HCT116 (cell line): ENCODE measurements around the gene LPXN. TPM values are rescaled to one million over a fixed set of nuclear protein-coding genes. Genes with fewer than 3 reads are reported as not detected.

ENCODE experiments used
- ATAC-seq: fragments of 200-7000 bp; cut with Tn5 transposase; 2 replicates; pipeline ENCODE4 v1.9.1; 2020; ENCODE audit warnings: mild to moderate bottlenecking, moderate library complexity
- BruUV-seq: library from RNA; stranded (reverse); fragments of 400-500 nt; replicated peaks from 2 replicates; lab custom pipeline; 2021; lab: Mats Ljungman, UMichigan
- CTCF ChIA-PET: fragments of 300-600 bp; sonication (Branson Sonifier 250); formaldehyde crosslinking; loops from one replicate; lab custom pipeline; 2021; ENCODE audit warnings: antibody characterized with exemption; lab: Charles Lee
- POLR2A ChIA-PET: fragments of 300-600, 350-600 bp; sonication (Branson Sonifier 250); formaldehyde crosslinking; loops from one replicate; lab custom pipeline; 2021; ENCODE audit warnings: antibody characterized with exemption; lab: Charles Lee
- RAD21 ChIA-PET, 2 experiments: fragments of 300-600 bp; sonication (Branson Sonifier 250); formaldehyde crosslinking; loops; one replicate each; lab custom pipeline; 2023; ENCODE audit warnings: low total read pairs in 2 of 2; ENCODE audit not compliant: uncharacterized antibody in 2 of 2, unreplicated experiment in 2 of 2, low non-redundant PET in 1 of 2; lab: Charles Lee
- DNase-seq: peaks from one replicate; pipeline ENCODE4 v3.0.0-alpha.2; 2010; ENCODE audit warnings: low read depth, low spot score
- H2AFZ ChIP-seq: fragments of 200-600 bp; shearing (Covaris generic), sonication (generic); 2 replicates; pipeline ENCODE4 v1.6.1; 2017; ENCODE audit warnings: low read depth, mixed run types, mixed read lengths, antibody characterized with exemption, low read length; ENCODE audit not compliant: poor library complexity, severe bottlenecking
- H3K27ac ChIP-seq: 2 replicates; pipeline ENCODE4 v1.5.1; 2012; ENCODE audit warnings: low read depth, low read length
- H3K27me3 ChIP-seq: fragments of 200-600 bp; sonication (generic); 2 replicates; pipeline ENCODE4 v1.6.1; 2016; ENCODE audit warnings: mixed run types, low read length, mixed read lengths; ENCODE audit not compliant: insufficient read depth
- H3K36me3 ChIP-seq, 2 experiments: fragments of 200-500 bp in 1 of 2; fragments of 200-600 bp in 1 of 2; sonication (Bioruptor generic) in 1 of 2; sonication (generic) in 1 of 2; 2 replicates each; pipeline versions ENCODE4 v1.5.1 to v1.6.1; 2014 to 2016; ENCODE audit warnings: low read length in 2 of 2, inconsistent platforms in 1 of 2, mixed read lengths in 1 of 2, mixed run types in 1 of 2; ENCODE audit not compliant: insufficient read depth in 2 of 2, control insufficient read depth in 1 of 2
- H3K4me1 ChIP-seq, 2 experiments: fragments of 200-600 bp in 1 of 2; sonication (generic) in 1 of 2; 2 replicates each; pipeline versions ENCODE4 v1.5.1 to v1.6.1; 2012 to 2017; ENCODE audit warnings: low read length in 2 of 2, inconsistent platforms in 1 of 2, mild to moderate bottlenecking in 1 of 2, mixed read lengths in 1 of 2, mixed run types in 1 of 2, moderate library complexity in 1 of 2; ENCODE audit not compliant: insufficient read depth in 2 of 2, control insufficient read depth in 1 of 2
- H3K4me2 ChIP-seq: fragments of 200-600 bp; sonication (generic); 2 replicates; pipeline ENCODE4 v1.6.1; 2017; ENCODE audit warnings: mixed run types, low read length, mixed read lengths
- H3K4me3 ChIP-seq, 2 experiments: fragments of 200-600 bp in 1 of 2; sonication (generic) in 1 of 2; replicated peaks in 1 of 2; 2 replicates each; pipeline ENCODE4 v1.5.1; 2011 to 2016; ENCODE audit warnings: low read length in 2 of 2, control low read depth in 1 of 2, low read depth in 1 of 2, mild to moderate bottlenecking in 1 of 2, mixed read lengths in 1 of 2, mixed run types in 1 of 2
- H3K79me2 ChIP-seq: fragments of 200-600 bp; sonication (generic); 2 replicates; pipeline ENCODE4 v1.6.1; 2017; ENCODE audit warnings: mild to moderate bottlenecking, mixed run types, low read length, moderate library complexity, mixed read lengths; ENCODE audit not compliant: insufficient read depth
- H3K9ac ChIP-seq: fragments of 200-600 bp; sonication (generic); 2 replicates; pipeline ENCODE4 v1.6.1; 2016; ENCODE audit warnings: low read length, mixed read lengths
- H3K9me2 ChIP-seq: fragments of 200-600 bp; sonication (generic), shearing (Covaris generic); 2 replicates; pipeline ENCODE4 v1.6.1; 2017; ENCODE audit warnings: mixed run types, mild to moderate bottlenecking, moderate library complexity; ENCODE audit not compliant: insufficient read depth
- H3K9me3 ChIP-seq, 2 experiments: fragments of 200-500 bp in 1 of 2; fragments of 200-600 bp in 1 of 2; sonication (Bioruptor generic) in 1 of 2; sonication (generic) in 1 of 2; 2 replicates each; pipeline ENCODE4 v1.6.1; 2014 to 2017; ENCODE audit warnings: low read length in 2 of 2, mixed read lengths in 2 of 2, inconsistent platforms in 1 of 2, low read depth in 1 of 2, mild to moderate bottlenecking in 1 of 2, mixed run types in 1 of 2, moderate library complexity in 1 of 2; ENCODE audit not compliant: control insufficient read depth in 1 of 2, insufficient read depth in 1 of 2
- H4K20me1 ChIP-seq: fragments of 200-600 bp; sonication (generic), shearing (Covaris generic); 2 replicates; pipeline ENCODE4 v1.6.1; 2017; ENCODE audit warnings: mixed run types, mild to moderate bottlenecking, moderate library complexity; ENCODE audit not compliant: insufficient read depth
- CEBPB ChIP-seq: IDR thresholded peaks from 2 replicates; pipeline ENCODE4 v1.6.1; 2012; ENCODE audit warnings: low read depth
- ELF1 ChIP-seq: IDR thresholded peaks from 2 replicates; pipeline ENCODE4 v1.6.1; 2012; ENCODE audit warnings: low read depth, borderline replicate concordance
- EZH2 ChIP-seq: fragments of 200-600 bp; sonication (generic); IDR thresholded peaks from 2 replicates; pipeline ENCODE4 v1.6.1; 2017; ENCODE audit warnings: antibody characterized with exemption, mixed run types
- EZH2phosphoT487 ChIP-seq: fragments of 200-600 bp; IDR thresholded peaks from 2 replicates; pipeline ENCODE4 v1.6.1; 2018; ENCODE audit warnings: antibody characterized with exemption, borderline replicate concordance
- FOSL1 ChIP-seq: IDR thresholded peaks from 2 replicates; pipeline ENCODE4 v1.6.1; 2012; ENCODE audit warnings: low read depth
- JUND ChIP-seq: IDR thresholded peaks from 2 replicates; pipeline ENCODE4 v1.6.1; 2012
- POLR2A ChIP-seq: IDR thresholded peaks from 2 replicates; pipeline ENCODE4 v1.7.0; 2011; ENCODE audit warnings: borderline replicate concordance; ENCODE audit not compliant: insufficient read depth, insufficient read length; ENCODE audit errors: extremely low read depth
- POLR2AphosphoS5 ChIP-seq: IDR thresholded peaks from 2 replicates; pipeline ENCODE4 v1.6.1; 2011; ENCODE audit warnings: mild to moderate bottlenecking, low read depth, low read length, moderate library complexity
- RAD21 ChIP-seq: IDR thresholded peaks from 2 replicates; pipeline ENCODE4 v1.6.1; 2012; ENCODE audit warnings: low read depth, mild to moderate bottlenecking
- SP1 ChIP-seq: IDR thresholded peaks from 2 replicates; pipeline ENCODE4 v1.6.1; 2012; ENCODE audit warnings: low read depth
- SRF ChIP-seq: IDR thresholded peaks from 2 replicates; pipeline ENCODE4 v1.6.1; 2012; ENCODE audit warnings: low read depth
- TCF7L2 ChIP-seq: IDR thresholded peaks from 2 replicates; pipeline ENCODE4 v1.7.0; 2011; ENCODE audit warnings: borderline replicate concordance, inconsistent platforms; ENCODE audit not compliant: insufficient read depth, insufficient read length; ENCODE audit errors: extremely low read depth
- YY1 ChIP-seq: IDR thresholded peaks from 2 replicates; pipeline ENCODE4 v1.6.1; 2011; ENCODE audit warnings: low read length, low read depth, moderate library complexity, mild to moderate bottlenecking; ENCODE audit not compliant: insufficient replicate concordance; ENCODE audit errors: extremely low read depth
- ZFX ChIP-seq: fragments of 450-650 bp; IDR thresholded peaks from 2 replicates; pipeline ENCODE4 v1.6.1; 2017
- ZNF274 ChIP-seq: fragments of 200-500 bp; sonication (Bioruptor generic); IDR thresholded peaks from 2 replicates; pipeline ENCODE4 v1.6.1; 2014; ENCODE audit warnings: mild to moderate bottlenecking, low read depth, low read length, inconsistent platforms
- intact Hi-C: fragments of 100-400 bp; cut with micrococcal nuclease; formaldehyde crosslinking; loops from 2 replicates; pipeline ENCODE4 v1.10.0; 2022
- total RNA-seq: library from RNA; stranded (reverse); gene quantifications from one replicate; pipeline ENCODE4 v1.2.1, GENCODE V29; 2021; ENCODE audit not compliant: unreplicated experiment
- TF ChIP-seq, protein P1 (sequence below): IDR thresholded peaks from 2 replicates; pipeline ENCODE4 v1.6.1; 2012; ENCODE audit warnings: low read depth
- TF ChIP-seq, protein P2 (sequence below): IDR thresholded peaks from 2 replicates; pipeline ENCODE4 v1.6.1; 2012
- TF ChIP-seq, protein P3 (sequence below), 3 experiments: fragments of 200-600 bp in 1 of 3; sonication (generic) in 1 of 3; IDR thresholded peaks in 2 of 3; conservative IDR thresholded peaks in 1 of 3; 2 replicates each; pipeline ENCODE4 v1.5.1; 2012 to 2017; ENCODE audit warnings: low read depth in 2 of 3, low read length in 2 of 3, antibody characterized with exemption in 1 of 3, borderline replicate concordance in 1 of 3, control low read depth in 1 of 3, mild to moderate bottlenecking in 1 of 3, mixed read lengths in 1 of 3, mixed run types in 1 of 3, moderate library complexity in 1 of 3; ENCODE audit not compliant: insufficient read depth in 1 of 3
- TF ChIP-seq, protein P4 (sequence below): IDR thresholded peaks from 2 replicates; pipeline ENCODE4 v1.6.1; 2011; ENCODE audit warnings: mild to moderate bottlenecking, low read length, moderate library complexity; ENCODE audit not compliant: insufficient replicate concordance; ENCODE audit errors: extremely low read depth
- TF ChIP-seq, protein P5 (sequence below): IDR thresholded peaks from 2 replicates; pipeline ENCODE4 v1.6.1; 2012

LPXN gene
- total RNA-seq, 1 experiment from 2014 or later = 3.6 TPM

DNA sequence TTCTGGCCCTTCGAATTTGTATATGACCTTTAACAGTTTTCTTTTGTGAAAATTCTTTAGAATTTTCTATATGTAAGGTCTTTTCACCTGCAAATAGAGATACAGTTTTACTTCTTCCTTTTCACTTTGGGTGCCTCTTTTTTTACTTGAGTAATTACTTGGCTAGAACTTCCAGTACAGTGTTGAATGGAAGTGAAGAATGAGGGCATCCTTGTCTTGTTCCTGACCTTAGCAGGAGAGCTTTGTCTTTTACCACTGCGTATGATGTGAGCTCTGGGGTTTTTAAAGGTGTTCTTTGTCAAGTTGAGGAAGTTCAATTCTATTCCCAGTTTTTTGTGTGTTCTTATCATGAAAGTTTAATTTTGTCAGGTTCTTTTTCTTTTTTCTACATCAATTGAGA is 24.9 kb upstream of the LPXN start:
- Histone ChIP-seq H3K27ac (no peak overlapping the region), H3K27me3 (no peaks in the 10 kb centered on the region), H3K79me2 (peaks cover 100% of the 10 kb centered on the region), H3K9me3 (no peaks in the 10 kb centered on the region), H3K9ac (no peak overlapping the region), H4K20me1 (peaks cover 19% of the 10 kb centered on the region; the same call in 1 of the 2 replicates), H3K4me3 (no peak overlapping the region), H3K9me2 (no peaks in the 10 kb centered on the region), H3K4me2 (no peak overlapping the region), H2AFZ (no peak overlapping the region), H3K4me1 (no peaks in the 10 kb centered on the region; a peak in 1 of 4 replicates), H3K36me3 (no peaks in the 10 kb centered on the region)
- no TSS peak for BruUV-seq
- ChIA-PET CTCF (interaction anchor here (1.0 kb wide), 1 partner anchor 13 kb away, joined by 3 read pairs; no protein-coding TSS in a partner anchor), POLR2A (no interaction called here), RAD21 (no interaction called here)
- TF ChIP-seq SP1 (no peak), POLR2A (no peak), ZNF274 (no peak), SRF (no peak), FOSL1 (no peak), POLR2AphosphoS5 (no peak), TCF7L2 (no peak), RAD21 (no peak), EZH2phosphoT487 (no peak), EZH2 (no peak), ELF1 (no peak), YY1 (no peak), ZFX (no peak), CEBPB (no peak), JUND (no peak)
- TF ChIP-seq, protein P1, sequence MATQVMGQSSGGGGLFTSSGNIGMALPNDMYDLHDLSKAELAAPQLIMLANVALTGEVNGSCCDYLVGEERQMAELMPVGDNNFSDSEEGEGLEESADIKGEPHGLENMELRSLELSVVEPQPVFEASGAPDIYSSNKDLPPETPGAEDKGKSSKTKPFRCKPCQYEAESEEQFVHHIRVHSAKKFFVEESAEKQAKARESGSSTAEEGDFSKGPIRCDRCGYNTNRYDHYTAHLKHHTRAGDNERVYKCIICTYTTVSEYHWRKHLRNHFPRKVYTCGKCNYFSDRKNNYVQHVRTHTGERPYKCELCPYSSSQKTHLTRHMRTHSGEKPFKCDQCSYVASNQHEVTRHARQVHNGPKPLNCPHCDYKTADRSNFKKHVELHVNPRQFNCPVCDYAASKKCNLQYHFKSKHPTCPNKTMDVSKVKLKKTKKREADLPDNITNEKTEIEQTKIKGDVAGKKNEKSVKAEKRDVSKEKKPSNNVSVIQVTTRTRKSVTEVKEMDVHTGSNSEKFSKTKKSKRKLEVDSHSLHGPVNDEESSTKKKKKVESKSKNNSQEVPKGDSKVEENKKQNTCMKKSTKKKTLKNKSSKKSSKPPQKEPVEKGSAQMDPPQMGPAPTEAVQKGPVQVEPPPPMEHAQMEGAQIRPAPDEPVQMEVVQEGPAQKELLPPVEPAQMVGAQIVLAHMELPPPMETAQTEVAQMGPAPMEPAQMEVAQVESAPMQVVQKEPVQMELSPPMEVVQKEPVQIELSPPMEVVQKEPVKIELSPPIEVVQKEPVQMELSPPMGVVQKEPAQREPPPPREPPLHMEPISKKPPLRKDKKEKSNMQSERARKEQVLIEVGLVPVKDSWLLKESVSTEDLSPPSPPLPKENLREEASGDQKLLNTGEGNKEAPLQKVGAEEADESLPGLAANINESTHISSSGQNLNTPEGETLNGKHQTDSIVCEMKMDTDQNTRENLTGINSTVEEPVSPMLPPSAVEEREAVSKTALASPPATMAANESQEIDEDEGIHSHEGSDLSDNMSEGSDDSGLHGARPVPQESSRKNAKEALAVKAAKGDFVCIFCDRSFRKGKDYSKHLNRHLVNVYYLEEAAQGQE = no peak
- TF ChIP-seq, protein P2, sequence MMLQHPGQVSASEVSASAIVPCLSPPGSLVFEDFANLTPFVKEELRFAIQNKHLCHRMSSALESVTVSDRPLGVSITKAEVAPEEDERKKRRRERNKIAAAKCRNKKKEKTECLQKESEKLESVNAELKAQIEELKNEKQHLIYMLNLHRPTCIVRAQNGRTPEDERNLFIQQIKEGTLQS = no peak
- TF ChIP-seq, protein P3, sequence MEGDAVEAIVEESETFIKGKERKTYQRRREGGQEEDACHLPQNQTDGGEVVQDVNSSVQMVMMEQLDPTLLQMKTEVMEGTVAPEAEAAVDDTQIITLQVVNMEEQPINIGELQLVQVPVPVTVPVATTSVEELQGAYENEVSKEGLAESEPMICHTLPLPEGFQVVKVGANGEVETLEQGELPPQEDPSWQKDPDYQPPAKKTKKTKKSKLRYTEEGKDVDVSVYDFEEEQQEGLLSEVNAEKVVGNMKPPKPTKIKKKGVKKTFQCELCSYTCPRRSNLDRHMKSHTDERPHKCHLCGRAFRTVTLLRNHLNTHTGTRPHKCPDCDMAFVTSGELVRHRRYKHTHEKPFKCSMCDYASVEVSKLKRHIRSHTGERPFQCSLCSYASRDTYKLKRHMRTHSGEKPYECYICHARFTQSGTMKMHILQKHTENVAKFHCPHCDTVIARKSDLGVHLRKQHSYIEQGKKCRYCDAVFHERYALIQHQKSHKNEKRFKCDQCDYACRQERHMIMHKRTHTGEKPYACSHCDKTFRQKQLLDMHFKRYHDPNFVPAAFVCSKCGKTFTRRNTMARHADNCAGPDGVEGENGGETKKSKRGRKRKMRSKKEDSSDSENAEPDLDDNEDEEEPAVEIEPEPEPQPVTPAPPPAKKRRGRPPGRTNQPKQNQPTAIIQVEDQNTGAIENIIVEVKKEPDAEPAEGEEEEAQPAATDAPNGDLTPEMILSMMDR (IDR thresholded peaks at IDR 0.05 in 2 of 3, conservative IDR thresholded peaks at IDR 0.05 in 1 of 3; ENCODE audit: borderline replicate concordance in 1 of 3, insufficient read depth in 1 of 3, low read depth in 2 of 3, low read length in 2 of 3) = no peak
- TF ChIP-seq, protein P4, sequence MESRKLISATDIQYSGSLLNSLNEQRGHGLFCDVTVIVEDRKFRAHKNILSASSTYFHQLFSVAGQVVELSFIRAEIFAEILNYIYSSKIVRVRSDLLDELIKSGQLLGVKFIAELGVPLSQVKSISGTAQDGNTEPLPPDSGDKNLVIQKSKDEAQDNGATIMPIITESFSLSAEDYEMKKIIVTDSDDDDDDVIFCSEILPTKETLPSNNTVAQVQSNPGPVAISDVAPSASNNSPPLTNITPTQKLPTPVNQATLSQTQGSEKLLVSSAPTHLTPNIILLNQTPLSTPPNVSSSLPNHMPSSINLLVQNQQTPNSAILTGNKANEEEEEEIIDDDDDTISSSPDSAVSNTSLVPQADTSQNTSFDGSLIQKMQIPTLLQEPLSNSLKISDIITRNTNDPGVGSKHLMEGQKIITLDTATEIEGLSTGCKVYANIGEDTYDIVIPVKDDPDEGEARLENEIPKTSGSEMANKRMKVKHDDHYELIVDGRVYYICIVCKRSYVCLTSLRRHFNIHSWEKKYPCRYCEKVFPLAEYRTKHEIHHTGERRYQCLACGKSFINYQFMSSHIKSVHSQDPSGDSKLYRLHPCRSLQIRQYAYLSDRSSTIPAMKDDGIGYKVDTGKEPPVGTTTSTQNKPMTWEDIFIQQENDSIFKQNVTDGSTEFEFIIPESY = no peak
- TF ChIP-seq, protein P5, sequence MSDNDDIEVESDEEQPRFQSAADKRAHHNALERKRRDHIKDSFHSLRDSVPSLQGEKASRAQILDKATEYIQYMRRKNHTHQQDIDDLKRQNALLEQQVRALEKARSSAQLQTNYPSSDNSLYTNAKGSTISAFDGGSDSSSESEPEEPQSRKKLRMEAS = no peak
- intact Hi-C loops = no loop called here
- ATAC-seq (no peak), DNase-seq (no peak)
